Chondrocyte (in vitro differentiated cells): ENCODE measurements around the gene THOC2. TPM values are rescaled to one million over a fixed set of nuclear protein-coding genes. Genes with fewer than 3 reads are reported as not detected.

ENCODE experiments used
- DNase-seq: peaks from one replicate; pipeline ENCODE4 v3.0.0; 2021; ENCODE audit warnings: mixed read lengths, low spot score
- H3K27ac Mint-ChIP-seq: one replicate; pipeline ENCODE4 v1.8.0; 2021; ENCODE audit warnings: mild to moderate bottlenecking, moderate library complexity, mixed read lengths; ENCODE audit not compliant: unreplicated experiment
- H3K27me3 Mint-ChIP-seq: 2 replicates; pipeline ENCODE4 v1.8.0; 2021; ENCODE audit warnings: low read depth, mixed read lengths
- H3K36me3 Mint-ChIP-seq: 2 replicates; pipeline ENCODE4 v1.8.0; 2021; ENCODE audit warnings: low read depth, mixed read lengths
- H3K4me1 Mint-ChIP-seq: 2 replicates; pipeline ENCODE4 v1.8.0; 2021; ENCODE audit warnings: low read depth, mild to moderate bottlenecking, mixed read lengths
- H3K4me3 Mint-ChIP-seq: one replicate; pipeline ENCODE4 v1.8.0; 2021; ENCODE audit warnings: mild to moderate bottlenecking, moderate library complexity, mixed read lengths; ENCODE audit not compliant: unreplicated experiment
- H3K9me3 Mint-ChIP-seq: 2 replicates; pipeline ENCODE4 v1.8.0; 2021; ENCODE audit warnings: low read depth, mixed read lengths
- total RNA-seq: library from RNA; stranded (reverse); gene quantifications from 3 replicates; pipeline ENCODE4 v1.2.1, GENCODE V29; 2021
- TF ChIP-seq, protein P1 (sequence below): fragments of 200-600 bp; sonication (generic); IDR thresholded peaks from 2 replicates; pipeline ENCODE4 v1.5.0; 2021; ENCODE audit warnings: antibody characterized with exemption, mild to moderate bottlenecking, moderate library complexity

THOC2 gene
- total RNA-seq, 1 donor from 2014 or later: 50.1 TPM

DNA sequence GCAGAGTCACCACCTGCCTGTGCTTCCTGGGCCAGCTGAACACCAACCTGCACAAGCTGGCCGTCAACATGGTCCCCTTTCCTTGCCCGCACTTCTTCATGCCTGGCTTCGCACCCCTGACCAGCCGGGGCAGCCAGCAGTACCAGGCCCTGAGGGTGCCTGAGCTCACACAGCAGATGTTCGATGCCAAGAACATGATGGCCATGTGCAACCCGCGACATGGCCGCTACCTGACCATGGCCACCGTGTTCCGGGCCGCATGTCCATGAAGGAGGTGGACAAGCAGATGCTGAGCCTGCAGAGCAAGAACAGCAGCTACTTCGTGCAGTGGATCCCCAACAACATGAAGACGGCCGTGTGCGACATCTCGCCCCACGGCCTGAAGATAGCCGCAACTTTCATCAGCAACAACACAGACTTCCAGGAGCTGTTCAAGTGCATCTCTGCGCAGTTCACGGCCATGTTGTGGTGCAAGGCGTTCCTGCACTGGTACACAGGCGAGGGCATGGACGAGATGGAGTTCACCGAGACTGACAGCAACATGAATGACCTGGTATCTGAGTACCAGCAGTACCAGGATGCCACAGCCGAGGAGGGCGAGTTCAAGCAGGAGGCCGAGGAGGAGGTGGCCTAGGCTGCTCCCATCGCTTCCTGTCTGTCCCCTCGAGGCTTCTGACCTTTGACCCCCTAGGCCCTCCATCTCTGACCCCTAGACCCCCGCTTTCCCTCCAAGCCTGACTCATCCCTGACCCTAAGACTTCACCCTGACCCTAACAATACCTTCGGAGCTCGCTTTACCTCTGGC is 170.3 kb downstream of the THOC2 start:
- Mint-ChIP-seq H3K9me3 (peaks cover 22% of the 10 kb centered on the region), H3K4me3 (no peak overlapping the region), H3K4me1 (no peaks in the 10 kb centered on the region), H3K36me3 (no peaks in the 10 kb centered on the region), H3K27me3 (peaks cover 2% of the 10 kb centered on the region), H3K27ac (no peak overlapping the region)
- TF ChIP-seq, protein P1, sequence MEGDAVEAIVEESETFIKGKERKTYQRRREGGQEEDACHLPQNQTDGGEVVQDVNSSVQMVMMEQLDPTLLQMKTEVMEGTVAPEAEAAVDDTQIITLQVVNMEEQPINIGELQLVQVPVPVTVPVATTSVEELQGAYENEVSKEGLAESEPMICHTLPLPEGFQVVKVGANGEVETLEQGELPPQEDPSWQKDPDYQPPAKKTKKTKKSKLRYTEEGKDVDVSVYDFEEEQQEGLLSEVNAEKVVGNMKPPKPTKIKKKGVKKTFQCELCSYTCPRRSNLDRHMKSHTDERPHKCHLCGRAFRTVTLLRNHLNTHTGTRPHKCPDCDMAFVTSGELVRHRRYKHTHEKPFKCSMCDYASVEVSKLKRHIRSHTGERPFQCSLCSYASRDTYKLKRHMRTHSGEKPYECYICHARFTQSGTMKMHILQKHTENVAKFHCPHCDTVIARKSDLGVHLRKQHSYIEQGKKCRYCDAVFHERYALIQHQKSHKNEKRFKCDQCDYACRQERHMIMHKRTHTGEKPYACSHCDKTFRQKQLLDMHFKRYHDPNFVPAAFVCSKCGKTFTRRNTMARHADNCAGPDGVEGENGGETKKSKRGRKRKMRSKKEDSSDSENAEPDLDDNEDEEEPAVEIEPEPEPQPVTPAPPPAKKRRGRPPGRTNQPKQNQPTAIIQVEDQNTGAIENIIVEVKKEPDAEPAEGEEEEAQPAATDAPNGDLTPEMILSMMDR: no peak
- no peak for DNase-seq

GRCh38 chrX:123561439-123562215 is 171.2 kb downstream of the THOC2 start:
- H3K36me3 Mint-ChIP-seq: no peaks in the 10 kb centered on the region
- TF ChIP-seq, protein P1: no peak
- H3K27ac Mint-ChIP-seq: no peak overlapping the region
- no peak overlapping the region for H3K4me3 Mint-ChIP-seq
- peaks cover 2% of the 10 kb centered on the region for H3K27me3 Mint-ChIP-seq
- no peak for DNase-seq
- peaks cover 16% of the 10 kb centered on the region for H3K9me3 Mint-ChIP-seq
- no peaks in the 10 kb centered on the region for H3K4me1 Mint-ChIP-seq

DNA sequence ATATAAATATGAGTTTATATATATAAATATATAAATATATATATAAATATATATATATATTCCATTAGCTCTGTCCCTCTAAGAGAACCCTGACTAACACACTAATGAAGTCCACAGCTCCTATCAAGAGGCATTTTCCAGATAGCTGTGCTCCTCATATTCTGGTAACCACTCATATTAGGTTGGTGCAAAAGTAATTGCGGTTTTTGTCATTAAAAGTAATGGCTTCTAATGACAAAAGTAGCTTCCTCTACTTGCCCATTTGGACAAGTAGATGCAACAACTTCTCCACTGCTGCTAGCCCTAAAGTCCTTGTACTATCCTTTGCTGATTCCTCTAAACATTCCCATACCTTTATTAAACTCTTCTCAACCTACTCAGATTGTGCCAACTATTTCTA is 182.0 kb downstream of the THOC2 start:
- Mint-ChIP-seq H3K4me1 (no peaks in the 10 kb centered on the region), H3K9me3 (peaks cover 20% of the 10 kb centered on the region), H3K36me3 (no peaks in the 10 kb centered on the region), H3K27me3 (no peaks in the 10 kb centered on the region), H3K27ac (no peak overlapping the region), H3K4me3 (no peak overlapping the region)
- TF ChIP-seq, protein P1: no peak
- no peak for DNase-seq

Other genes starting within 250 kb of the THOC2 start
- 40.1 to 47.8 TPM (median 44.7 TPM) in 3 replicates for gene XIAP, start 127.0 kb upstream of the THOC2 start, total RNA-seq
- gene STAG2, start 228.7 kb upstream of the THOC2 start, total RNA-seq: 36.1 to 48.8 TPM (median 39.4 TPM) in 3 replicates